GM18519 (cell line): ENCODE measurements around the gene CHCHD6.

Source experiments
- ATAC-seq: cut with Tn5 transposase; IDR thresholded peaks from one replicate; pipeline ENCODE4 v1.9.1; 2021; ENCODE audit warnings: mild to moderate bottlenecking, moderate library complexity; ENCODE audit not compliant: unreplicated experiment, low FRiP score

Gene CHCHD6

GRCh38 chr3:126932188-126932931 is 228.3 kb downstream of the CHCHD6 start:
- no peak for ATAC-seq

GRCh38 chr3:126934031-126934531 is 230.0 kb downstream of the CHCHD6 start:
- no peak for ATAC-seq

- ATAC-seq = no peak
Measured at GRCh38 chr3:126934991-126935390, 231.0 kb downstream of the CHCHD6 start.

GRCh38 chr3:126935756-126936509 is 231.9 kb downstream of the CHCHD6 start:
- ATAC-seq = no peak

GRCh38 chr3:126936853-126937425 is 232.9 kb downstream of the CHCHD6 start:
- ATAC-seq = no peak

- no peak for ATAC-seq
Measured at GRCh38 chr3:126937533-126937932, 233.5 kb downstream of the CHCHD6 start.

GRCh38 chr3:126937973-126938372 is 233.9 kb downstream of the CHCHD6 start:
- ATAC-seq = no peak

- no peak for ATAC-seq
Measured at GRCh38 chr3:126938520-126939337, 234.7 kb downstream of the CHCHD6 start.

GRCh38 chr3:126939338-126939718 is 235.3 kb downstream of the CHCHD6 start:
- ATAC-seq = no peak

- no peak for ATAC-seq
Measured at GRCh38 chr3:126939733-126940132, 235.7 kb downstream of the CHCHD6 start.

GRCh38 chr3:126941721-126942270 is 237.8 kb downstream of the CHCHD6 start:
- ATAC-seq = no peak

GRCh38 chr3:126944089-126944965 is 240.3 kb downstream of the CHCHD6 start:
- ATAC-seq = no peak

- no peak for ATAC-seq
Measured at GRCh38 chr3:126945171-126945721, 241.2 kb downstream of the CHCHD6 start.

- no peak for ATAC-seq
Measured at GRCh38 chr3:126945891-126946290, 241.9 kb downstream of the CHCHD6 start.

GRCh38 chr3:126946405-126946804 is 242.4 kb downstream of the CHCHD6 start:
- ATAC-seq = no peak

GRCh38 chr3:126947429-126947828 is 243.4 kb downstream of the CHCHD6 start:
- ATAC-seq = no peak

- no peak for ATAC-seq
Measured at GRCh38 chr3:126948980-126949535, 245.0 kb downstream of the CHCHD6 start.

GRCh38 chr3:126951561-126951960 is 247.5 kb downstream of the CHCHD6 start:
- no peak for ATAC-seq
